ENCODE data around the gene PIP5K1C.
A peak's percentile ranks its signal among the peaks of the same experiment; 100 is the strongest.

The PIP5K1C gene

DNA sequence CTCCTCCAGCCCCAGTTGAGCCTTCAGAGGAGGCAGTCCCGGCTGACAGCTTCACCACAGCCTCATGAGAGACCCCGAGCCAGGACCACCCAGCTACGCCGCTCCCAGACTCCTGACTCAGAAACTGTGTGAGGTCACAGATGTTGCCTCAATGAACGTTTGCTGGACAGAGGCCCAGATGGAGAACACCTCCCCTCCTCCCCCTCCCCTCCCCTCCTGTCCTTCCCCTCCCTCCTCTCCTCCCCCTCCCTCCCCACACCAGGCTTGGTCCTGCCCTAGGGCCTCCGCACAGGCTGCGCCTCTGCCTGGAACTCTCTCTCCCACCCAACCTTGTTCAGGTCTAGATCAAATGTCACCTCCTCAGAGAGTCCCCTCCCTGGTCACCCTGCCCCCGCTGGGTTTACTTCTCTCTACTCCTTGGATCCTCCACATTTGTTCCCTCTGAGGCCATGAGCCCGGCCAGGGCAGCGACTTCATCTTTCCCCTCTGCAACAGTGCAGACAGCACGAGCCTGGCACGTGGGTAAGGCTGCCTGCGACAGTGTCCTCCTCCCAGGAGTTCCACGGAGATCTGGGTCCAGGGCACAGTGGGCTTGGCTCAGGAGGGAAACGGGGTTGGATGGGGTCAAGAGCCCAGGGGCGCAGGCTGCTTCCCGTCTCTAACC is 17.4 kb downstream of the PIP5K1C start:
- TF ChIP-seq, protein P1, sequence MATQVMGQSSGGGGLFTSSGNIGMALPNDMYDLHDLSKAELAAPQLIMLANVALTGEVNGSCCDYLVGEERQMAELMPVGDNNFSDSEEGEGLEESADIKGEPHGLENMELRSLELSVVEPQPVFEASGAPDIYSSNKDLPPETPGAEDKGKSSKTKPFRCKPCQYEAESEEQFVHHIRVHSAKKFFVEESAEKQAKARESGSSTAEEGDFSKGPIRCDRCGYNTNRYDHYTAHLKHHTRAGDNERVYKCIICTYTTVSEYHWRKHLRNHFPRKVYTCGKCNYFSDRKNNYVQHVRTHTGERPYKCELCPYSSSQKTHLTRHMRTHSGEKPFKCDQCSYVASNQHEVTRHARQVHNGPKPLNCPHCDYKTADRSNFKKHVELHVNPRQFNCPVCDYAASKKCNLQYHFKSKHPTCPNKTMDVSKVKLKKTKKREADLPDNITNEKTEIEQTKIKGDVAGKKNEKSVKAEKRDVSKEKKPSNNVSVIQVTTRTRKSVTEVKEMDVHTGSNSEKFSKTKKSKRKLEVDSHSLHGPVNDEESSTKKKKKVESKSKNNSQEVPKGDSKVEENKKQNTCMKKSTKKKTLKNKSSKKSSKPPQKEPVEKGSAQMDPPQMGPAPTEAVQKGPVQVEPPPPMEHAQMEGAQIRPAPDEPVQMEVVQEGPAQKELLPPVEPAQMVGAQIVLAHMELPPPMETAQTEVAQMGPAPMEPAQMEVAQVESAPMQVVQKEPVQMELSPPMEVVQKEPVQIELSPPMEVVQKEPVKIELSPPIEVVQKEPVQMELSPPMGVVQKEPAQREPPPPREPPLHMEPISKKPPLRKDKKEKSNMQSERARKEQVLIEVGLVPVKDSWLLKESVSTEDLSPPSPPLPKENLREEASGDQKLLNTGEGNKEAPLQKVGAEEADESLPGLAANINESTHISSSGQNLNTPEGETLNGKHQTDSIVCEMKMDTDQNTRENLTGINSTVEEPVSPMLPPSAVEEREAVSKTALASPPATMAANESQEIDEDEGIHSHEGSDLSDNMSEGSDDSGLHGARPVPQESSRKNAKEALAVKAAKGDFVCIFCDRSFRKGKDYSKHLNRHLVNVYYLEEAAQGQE (IDR thresholded peaks at IDR 0.05; ENCODE audit: insufficient read depth in 1 of 2, low read depth in 2 of 2, low read length in 2 of 2): peak in 1 of 2 experiments; percentile 65; a peak in 1 of 4 replicates
- TF ChIP-seq TAF1 (IDR thresholded peaks at IDR 0.05; ENCODE audit: borderline replicate concordance, insufficient read depth, low read length): no peak

DNA sequence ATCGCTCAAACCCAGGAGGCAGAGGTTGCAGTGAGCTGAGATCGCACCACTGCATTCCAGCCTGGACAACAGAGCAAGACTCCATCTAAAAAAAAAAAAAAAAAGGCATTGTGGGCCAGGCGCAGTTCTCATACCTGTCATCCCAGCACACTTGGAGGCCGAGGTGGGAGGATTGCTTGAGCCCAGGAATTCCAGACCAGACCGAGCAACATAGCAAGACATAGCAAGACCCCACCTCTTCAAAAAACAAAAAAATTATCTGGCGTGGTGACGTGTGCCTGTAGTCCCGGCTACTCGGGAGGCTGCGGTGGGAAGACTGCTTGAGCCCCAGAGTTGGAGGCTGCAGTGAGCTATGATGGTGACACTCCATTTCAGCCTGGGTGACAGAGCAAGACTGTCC is 18.0 kb downstream of the PIP5K1C start:
- no peak for TF ChIP-seq SIN3A (IDR thresholded peaks at IDR 0.05; ENCODE audit: borderline replicate concordance, insufficient read depth, low read length)
- TF ChIP-seq POLR2AphosphoS5 (IDR thresholded peaks at IDR 0.05; ENCODE audit: low read depth, low read length): no peak
- TF ChIP-seq, protein P1 (IDR thresholded peaks at IDR 0.05; ENCODE audit: insufficient read depth in 1 of 2, low read depth in 2 of 2, low read length in 2 of 2): no peak
- TF ChIP-seq TAF1 (IDR thresholded peaks at IDR 0.05; ENCODE audit: borderline replicate concordance, insufficient read depth, low read length): no peak
- no peak for TF ChIP-seq FOXP2 (optimal IDR thresholded peaks at IDR 0.05; ENCODE audit: borderline replicate concordance, extremely low read depth, extremely low read length, insufficient read depth)

DNA sequence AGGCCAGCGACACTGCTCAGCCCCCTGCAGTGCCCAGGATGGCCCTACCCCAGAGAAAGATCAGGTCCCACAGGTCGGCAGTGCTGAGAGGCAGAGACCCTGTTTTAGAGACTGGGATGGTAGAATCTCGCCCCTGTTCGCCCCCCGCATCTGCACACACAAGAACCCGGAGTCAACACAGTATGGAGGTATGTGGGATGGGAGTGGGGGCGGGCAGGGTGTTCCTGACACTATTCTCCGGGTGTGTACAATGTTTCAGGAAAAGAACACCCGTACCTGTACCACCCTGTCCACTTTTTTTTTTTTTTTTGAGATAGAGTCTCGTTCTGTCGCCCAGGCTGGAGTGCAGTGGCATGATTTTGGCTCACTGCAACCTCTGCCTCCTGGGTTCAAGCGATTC is 19.3 kb downstream of the PIP5K1C start:
- TF ChIP-seq SIN3A (IDR thresholded peaks at IDR 0.05; ENCODE audit: borderline replicate concordance, insufficient read depth, low read length) (no peak), TAF1 (IDR thresholded peaks at IDR 0.05; ENCODE audit: borderline replicate concordance, insufficient read depth, low read length) (no peak), POLR2AphosphoS5 (IDR thresholded peaks at IDR 0.05; ENCODE audit: low read depth, low read length) (no peak), FOXP2 (optimal IDR thresholded peaks at IDR 0.05; ENCODE audit: borderline replicate concordance, extremely low read depth, extremely low read length, insufficient read depth) (no peak)
- TF ChIP-seq, protein P1 (IDR thresholded peaks at IDR 0.05; ENCODE audit: insufficient read depth in 1 of 2, low read depth in 2 of 2, low read length in 2 of 2): no peak

GRCh38 chr19:3679581-3679980 is 20.7 kb downstream of the PIP5K1C start:
- TF ChIP-seq TAF1 (IDR thresholded peaks at IDR 0.05; ENCODE audit: borderline replicate concordance, insufficient read depth, low read length) (no peak), POLR2AphosphoS5 (IDR thresholded peaks at IDR 0.05; ENCODE audit: low read depth, low read length) (no peak), SIN3A (IDR thresholded peaks at IDR 0.05; ENCODE audit: borderline replicate concordance, insufficient read depth, low read length) (no peak), FOXP2 (optimal IDR thresholded peaks at IDR 0.05; ENCODE audit: borderline replicate concordance, extremely low read depth, extremely low read length, insufficient read depth) (no peak)
- TF ChIP-seq, protein P1 (IDR thresholded peaks at IDR 0.05; ENCODE audit: insufficient read depth in 1 of 2, low read depth in 2 of 2, low read length in 2 of 2): no peak

DNA sequence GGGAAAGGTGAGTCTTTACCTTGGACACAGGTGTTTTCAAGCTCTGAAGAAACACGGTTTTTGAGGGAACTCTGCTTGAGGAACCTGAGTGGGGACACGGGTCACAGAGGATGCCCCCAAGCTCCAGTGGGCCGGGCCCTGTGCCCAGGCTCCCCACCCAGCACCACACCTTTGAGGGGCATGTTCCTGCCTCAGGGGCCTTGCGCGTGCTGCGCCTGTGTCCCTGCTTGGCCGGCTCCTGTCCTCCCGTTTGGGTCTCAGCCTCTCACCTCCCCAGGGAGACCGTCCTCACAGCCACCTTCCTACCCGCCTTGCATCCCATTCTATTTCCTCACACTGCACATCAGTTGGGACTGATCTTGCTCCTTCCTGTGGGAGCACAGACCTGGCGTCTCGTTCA is 21.1 kb downstream of the PIP5K1C start:
- TF ChIP-seq, protein P1 (IDR thresholded peaks at IDR 0.05; ENCODE audit: insufficient read depth in 1 of 2, low read depth in 2 of 2, low read length in 2 of 2): no peak
- TF ChIP-seq TAF1 (IDR thresholded peaks at IDR 0.05; ENCODE audit: borderline replicate concordance, insufficient read depth, low read length) (no peak), FOXP2 (optimal IDR thresholded peaks at IDR 0.05; ENCODE audit: borderline replicate concordance, extremely low read depth, extremely low read length, insufficient read depth) (no peak), SIN3A (IDR thresholded peaks at IDR 0.05; ENCODE audit: borderline replicate concordance, insufficient read depth, low read length) (no peak)

All from PFSK-1 (cell line).